Ovary (tissue), 9 donors: ENCODE data around the gene RYR2. TPM values are rescaled to one million over a fixed set of nuclear protein-coding genes. Genes with fewer than 3 reads are reported as not detected.

Source experiments
- DNase-seq, 5 donors: peaks; one replicate each; pipeline ENCODE4 v3.0.0-alpha.2; 2019 to 2020
- H3K27ac ChIP-seq, 2 donors: fragments of 200-600 bp; one replicate each; pipeline versions ENCODE4 v1.5.1 to v1.8.0; 2019 to 2022
- H3K27me3 ChIP-seq: fragments of 200-600 bp; one replicate; pipeline ENCODE4 v1.8.0; 2022
- H3K36me3 ChIP-seq: fragments of 200-600 bp; sonication (generic); one replicate; pipeline ENCODE4 v1.5.1; 2019
- H3K4me1 ChIP-seq: one replicate; pipeline ENCODE4 v1.8.1; 2013; ENCODE audit warnings: mild to moderate bottlenecking, moderate library complexity; ENCODE audit not compliant: insufficient read depth
- H3K4me3 ChIP-seq: fragments of 200-600 bp; sonication (generic); one replicate; pipeline ENCODE4 v1.5.1; 2017
- H3K9me3 ChIP-seq, 2 donors: fragments of 200-600 bp in 1 of 2; sonication (generic) in 1 of 2; one replicate each; pipeline versions ENCODE4 v1.5.1 to v1.8.1; 2013 to 2019; ENCODE audit warnings: mild to moderate bottlenecking in 1 of 2, moderate library complexity in 1 of 2
- EP300 ChIP-seq: sonication (generic); formaldehyde crosslinking; IDR thresholded peaks from one replicate; pipeline ENCODE4 v1.6.1; 2017; ENCODE audit warnings: antibody characterized with exemption
- POLR2A ChIP-seq: fragments of 450-650 bp; IDR thresholded peaks from one replicate; pipeline ENCODE4 v1.6.1; 2017; ENCODE audit warnings: antibody characterized with exemption, mild to moderate bottlenecking, moderate library complexity
- WGBS, 3 donors: extraction: QIAGEN DNeasy Blood & Tissue Kit in 1 of 3; methylation state at CpG; one replicate each; pipeline versions ENCODE4 v1.1.5 to v1.1.7; 2013 to 2017; 5-methylcytosine and 5-hydroxymethylcytosine counted together
- intact Hi-C, 4 donors: fragments of 100-400 bp; cut with DNase I; formaldehyde crosslinking; loops; one replicate each; pipeline versions ENCODE4 v1.11.0 to v1.15.1; 2022 to 2023
- polyA plus RNA-seq, 2 donors: library from polyadenylated mRNA; stranded (reverse); fragments of 200-250 nt in 1 of 2; fragments of 350-450 nt in 1 of 2; fragmentation: Illumina TruSeq in 1 of 2; extraction: RNeasy Lipid Tissue Mini Kit (QIAGEN cat#74804) in 1 of 2; gene quantifications; one replicate each; pipeline ENCODE4 v1.2.3, GENCODE V29; 2013 to 2014
- total RNA-seq, 7 donors: library from RNA; depleted of rRNA in 2 of 7; stranded (reverse); fragments of >200 nt in 2 of 7; fragmentation: NEBNext Ultra II Directional in 3 of 7; extraction: Animal tissue kit (Norgen Biotek cat#: 25700) in 3 of 7; gene quantifications; one replicate each; pipeline versions ENCODE4 v1.1.0 to v1.2.4, GENCODE V29; 2016 to 2023
- TF ChIP-seq, protein P1 (sequence below), 3 donors: fragments of 450-650 bp in 2 of 3; fragments of 200-600 bp in 1 of 3; IDR thresholded peaks; one replicate each; pipeline versions ENCODE4 v1.5.1 to v1.8.0; 2016 to 2022; ENCODE audit warnings: antibody characterized with exemption in 3 of 3, mild to moderate bottlenecking in 1 of 3
- donor health status: DM: no; HTN: no; CAD: no; lungs with moderate emphysema.
- donor health status: DM: no; HTN: no; CAD: no.
- donor health status: Bipolar disorder and iron deficiency.
- donor health status: DM: yes; HTN: yes; CAD: no.
- donor health status: DM: no; HTN: no; CAD: no.
- donor health status: DM: yes; HTN: yes; CAD: no.

RYR2 gene
- total and polyA plus RNA-seq, 9 donors: 3.0 to 13.8 (median 5.4) TPM

DNA sequence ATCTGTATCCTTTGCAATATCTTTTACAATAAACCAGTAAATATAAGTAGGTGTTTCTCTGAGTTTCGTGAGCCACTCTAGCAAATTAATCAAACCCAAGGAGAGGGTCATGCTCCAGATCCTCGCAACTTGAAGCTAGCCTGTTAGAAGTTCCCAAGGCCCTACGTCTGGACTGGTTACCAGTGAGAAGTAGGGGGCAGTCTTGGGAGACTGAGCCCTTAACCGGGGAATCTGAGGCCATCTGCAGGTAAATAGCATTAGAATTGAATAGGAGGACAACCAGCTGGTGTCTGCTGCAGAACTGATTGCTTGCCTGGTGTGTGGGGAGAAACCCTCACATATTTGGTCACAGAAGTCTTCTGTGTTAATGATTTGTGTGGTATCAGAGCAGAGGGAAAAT, 190.5 kb downstream of the RYR2 start:
- Histone ChIP-seq H3K9me3 (no peaks in the 10 kb centered on the region), H3K4me1 (peaks cover 5% of the 10 kb centered on the region), H3K27ac (no peak overlapping the region), H3K4me3 (no peak overlapping the region), H3K27me3 (no peaks in the 10 kb centered on the region), H3K36me3 (no peaks in the 10 kb centered on the region)
- no peak for DNase-seq
- TF ChIP-seq, protein P1, sequence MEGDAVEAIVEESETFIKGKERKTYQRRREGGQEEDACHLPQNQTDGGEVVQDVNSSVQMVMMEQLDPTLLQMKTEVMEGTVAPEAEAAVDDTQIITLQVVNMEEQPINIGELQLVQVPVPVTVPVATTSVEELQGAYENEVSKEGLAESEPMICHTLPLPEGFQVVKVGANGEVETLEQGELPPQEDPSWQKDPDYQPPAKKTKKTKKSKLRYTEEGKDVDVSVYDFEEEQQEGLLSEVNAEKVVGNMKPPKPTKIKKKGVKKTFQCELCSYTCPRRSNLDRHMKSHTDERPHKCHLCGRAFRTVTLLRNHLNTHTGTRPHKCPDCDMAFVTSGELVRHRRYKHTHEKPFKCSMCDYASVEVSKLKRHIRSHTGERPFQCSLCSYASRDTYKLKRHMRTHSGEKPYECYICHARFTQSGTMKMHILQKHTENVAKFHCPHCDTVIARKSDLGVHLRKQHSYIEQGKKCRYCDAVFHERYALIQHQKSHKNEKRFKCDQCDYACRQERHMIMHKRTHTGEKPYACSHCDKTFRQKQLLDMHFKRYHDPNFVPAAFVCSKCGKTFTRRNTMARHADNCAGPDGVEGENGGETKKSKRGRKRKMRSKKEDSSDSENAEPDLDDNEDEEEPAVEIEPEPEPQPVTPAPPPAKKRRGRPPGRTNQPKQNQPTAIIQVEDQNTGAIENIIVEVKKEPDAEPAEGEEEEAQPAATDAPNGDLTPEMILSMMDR (IDR thresholded peaks at IDR 0.05): no peak
- TF ChIP-seq POLR2A: no peak
- no peak for TF ChIP-seq EP300
- WGBS, 3 donors: 93 to 95% (median 94%) methylated on average over 4 of the region's 4 CpGs
- intact Hi-C loops: no loop called here

DNA sequence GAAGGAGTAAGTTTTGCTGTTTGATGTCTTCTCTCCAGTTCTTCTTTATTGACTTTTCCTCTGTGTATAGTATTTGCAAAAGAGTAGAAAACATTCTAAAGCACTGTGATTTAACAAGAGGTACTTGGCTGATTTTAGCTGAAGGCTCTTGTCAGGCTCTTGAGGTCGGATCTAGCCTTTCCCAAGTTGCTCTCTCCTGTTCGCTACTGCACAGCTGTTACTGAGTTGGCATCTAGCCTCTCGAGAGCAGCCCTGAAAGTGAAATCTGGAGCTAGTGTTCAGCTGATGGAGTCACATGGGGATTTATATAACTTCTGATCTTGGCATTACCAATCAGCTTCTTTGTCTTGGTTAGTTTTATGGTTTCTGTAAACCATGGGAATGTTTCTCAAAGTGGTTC, 193.1 kb downstream of the RYR2 start:
- no peak overlapping the region for H3K4me3 ChIP-seq
- H3K36me3 ChIP-seq: no peaks in the 10 kb centered on the region
- TF ChIP-seq, protein P1 (IDR thresholded peaks at IDR 0.05): no peak
- TF ChIP-seq POLR2A (no peak), EP300 (no peak)
- H3K4me1 ChIP-seq: peaks cover 2% of the 10 kb centered on the region
- intact Hi-C loops: no loop called here
- 14 to 29% (median 15%) methylated on average over 3 of the region's 3 CpGs for WGBS, 3 donors
- H3K27me3 ChIP-seq: no peaks in the 10 kb centered on the region
- no peak overlapping the region for H3K27ac ChIP-seq
- peak in 4 of 5 donors; percentile 20 to 45 (median 32) for DNase-seq
- H3K9me3 ChIP-seq: no peaks in the 10 kb centered on the region

DNA sequence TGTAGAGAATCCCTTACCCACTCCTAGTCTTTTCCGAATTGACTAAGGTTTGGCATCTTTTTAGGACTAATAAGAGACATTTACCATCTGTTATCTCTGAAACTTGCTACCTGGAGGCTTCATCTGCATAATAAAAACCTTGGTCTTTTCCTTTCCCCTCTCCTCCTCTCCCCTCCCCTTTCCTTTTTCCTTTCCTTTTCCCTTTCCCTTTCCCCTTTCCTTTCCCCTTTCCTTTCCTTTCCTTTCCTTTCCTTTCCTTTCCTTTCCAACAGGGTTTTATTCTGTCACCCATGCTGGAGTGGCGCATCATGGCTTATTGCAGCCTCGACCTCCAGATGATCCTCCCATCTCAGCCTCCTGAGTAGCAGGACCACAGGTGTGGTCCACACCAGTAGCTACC, 195.7 kb downstream of the RYR2 start:
- no peaks in the 10 kb centered on the region for H3K4me1 ChIP-seq
- no peaks in the 10 kb centered on the region for H3K27me3 ChIP-seq
- DNase-seq: no peak
- no peaks in the 10 kb centered on the region for H3K36me3 ChIP-seq
- no peak for TF ChIP-seq EP300
- TF ChIP-seq, protein P1 (IDR thresholded peaks at IDR 0.05): no peak
- WGBS, 3 donors: 94 to 97% (median 97%) methylated on average over 3 of the region's 3 CpGs
- no peak overlapping the region for H3K4me3 ChIP-seq
- no peak overlapping the region for H3K27ac ChIP-seq
- no peaks in the 10 kb centered on the region for H3K9me3 ChIP-seq
- intact Hi-C loops: no loop called here

DNA sequence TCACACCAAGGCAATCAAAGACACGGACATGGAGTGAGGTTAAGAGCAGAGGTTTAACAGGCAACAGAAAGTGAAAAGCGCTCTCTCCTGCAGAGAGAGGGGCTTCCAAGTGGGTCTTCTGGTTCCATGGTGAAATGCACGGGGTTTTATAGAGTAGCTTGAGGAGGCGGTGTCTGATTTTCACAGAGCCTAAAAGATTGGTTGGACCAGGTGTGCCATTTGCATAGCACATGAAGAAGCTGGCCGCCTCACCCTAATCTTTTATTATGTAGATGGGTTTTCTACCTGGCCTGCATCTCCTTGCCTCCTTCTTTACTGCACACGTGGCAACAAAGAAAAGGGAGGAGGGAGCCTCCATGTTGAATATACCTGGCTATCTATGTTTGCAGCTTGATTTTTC, 197.3 kb downstream of the RYR2 start:
- no peak for DNase-seq
- TF ChIP-seq, protein P1 (IDR thresholded peaks at IDR 0.05): no peak
- TF ChIP-seq EP300 (no peak), POLR2A (no peak)
- Histone ChIP-seq H3K27me3 (no peaks in the 10 kb centered on the region), H3K4me3 (no peak overlapping the region), H3K36me3 (no peaks in the 10 kb centered on the region), H3K4me1 (no peaks in the 10 kb centered on the region), H3K27ac (no peak overlapping the region), H3K9me3 (no peaks in the 10 kb centered on the region)
- intact Hi-C loops: no loop called here
- WGBS, 3 donors: 85 to 87% (median 85%) methylated on average over 6 of the region's 6 CpGs

DNA sequence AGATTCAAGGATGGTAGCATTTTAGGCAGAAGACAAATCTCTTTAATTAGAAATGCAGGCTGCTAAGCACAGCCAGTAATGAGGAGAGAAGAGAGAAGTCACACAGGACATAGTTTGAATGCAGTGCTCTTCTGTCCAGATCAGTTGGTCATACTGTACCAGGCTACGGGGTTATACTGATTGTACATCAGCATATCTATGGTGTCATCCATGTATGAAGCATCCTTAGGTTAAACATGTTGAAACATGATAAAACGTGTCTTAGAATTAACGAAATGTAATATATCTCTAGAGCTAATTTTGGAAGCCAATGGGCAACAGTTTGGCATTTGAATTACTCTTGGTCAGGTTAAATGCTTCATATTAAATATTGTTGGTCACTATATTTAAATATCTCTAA, 199.1 kb downstream of the RYR2 start:
- 94 to 97% (median 96%) methylated on average over 3 of the region's 3 CpGs for WGBS, 3 donors
- no peak overlapping the region for H3K27ac ChIP-seq
- H3K4me1 ChIP-seq: no peaks in the 10 kb centered on the region
- TF ChIP-seq, protein P1 (IDR thresholded peaks at IDR 0.05): no peak
- TF ChIP-seq POLR2A: no peak
- no peak for TF ChIP-seq EP300
- no peaks in the 10 kb centered on the region for H3K9me3 ChIP-seq
- H3K4me3 ChIP-seq: no peak overlapping the region
- H3K36me3 ChIP-seq: no peaks in the 10 kb centered on the region
- no peak for DNase-seq
- intact Hi-C loops: no loop called here
- no peaks in the 10 kb centered on the region for H3K27me3 ChIP-seq
